Measurements from ENCODE around the gene HOMER2. TPM values are rescaled to one million over a fixed set of nuclear protein-coding genes. Genes with fewer than 3 reads are reported as not detected.
A peak's percentile ranks its signal among the peaks of the same experiment; 100 is the strongest.

Gene HOMER2
- total RNA-seq, 1 donor from 2014 or later: 12.2 TPM

GRCh38 chr15:82950746-82951370 lies 1.7 kb downstream of the HOMER2 start:
- Histone ChIP-seq H3K79me2 (ENCODE audit: insufficient read depth, low read length) (peaks cover 18% of the 10 kb centered on the region), H3K9me3 (ENCODE audit: insufficient read depth, low read depth, low read length) (no peaks in the 10 kb centered on the region), H3K27ac (ENCODE audit: low read depth, low read length) (no peak overlapping the region), H3K4me2 (ENCODE audit: low read length) (peak overlapping the region; percentile 88), H3K4me3 (ENCODE audit: insufficient read depth, low read depth, low read length) (no peak overlapping the region), H2AFZ (ENCODE audit: low read depth, low read length) (no peak overlapping the region), H4K20me1 (ENCODE audit: insufficient read depth, low read length) (no peaks in the 10 kb centered on the region), H3K4me1 (ENCODE audit: insufficient read depth, low read length) (no peaks in the 10 kb centered on the region), H3K27me3 (ENCODE audit: insufficient read depth, low read length) (no peaks in the 10 kb centered on the region), H3K9ac (ENCODE audit: low read length) (no peak overlapping the region), H3K36me3 (ENCODE audit: insufficient read depth, low read length) (no peaks in the 10 kb centered on the region)
- Mint-ChIP-seq H3K9me3 (ENCODE audit: unreplicated experiment) (no peaks in the 10 kb centered on the region), H3K36me3 (ENCODE audit: low read depth, unreplicated experiment) (no peaks in the 10 kb centered on the region), H3K27ac (ENCODE audit: unreplicated experiment) (no peak overlapping the region), H3K4me3 (ENCODE audit: unreplicated experiment) (no peak overlapping the region), H3K4me1 (ENCODE audit: low read depth, unreplicated experiment) (no peaks in the 10 kb centered on the region), H3K27me3 (ENCODE audit: low read depth, unreplicated experiment) (peaks cover 5% of the 10 kb centered on the region)
- DNase-seq (ENCODE audit: low read depth) (no peak), FAIRE-seq (no peak)
- TF ChIP-seq EZH2 (IDR thresholded peaks at IDR 0.05; ENCODE audit: insufficient read depth, low read length) (no peak), CTCF (IDR thresholded peaks at IDR 0.05; ENCODE audit: insufficient read depth, low read depth, low read length) (no peak)

- Histone ChIP-seq H3K27me3 (ENCODE audit: insufficient read depth, low read length) (no peaks in the 10 kb centered on the region), H4K20me1 (ENCODE audit: insufficient read depth, low read length) (no peaks in the 10 kb centered on the region), H3K4me3 (ENCODE audit: insufficient read depth, low read depth, low read length) (no peak overlapping the region), H3K79me2 (ENCODE audit: insufficient read depth, low read length) (peaks cover 18% of the 10 kb centered on the region), H3K27ac (ENCODE audit: low read depth, low read length) (no peak overlapping the region), H2AFZ (ENCODE audit: low read depth, low read length) (no peak overlapping the region), H3K4me2 (ENCODE audit: low read length) (no peak overlapping the region), H3K9ac (ENCODE audit: low read length) (no peak overlapping the region), H3K4me1 (ENCODE audit: insufficient read depth, low read length) (no peaks in the 10 kb centered on the region), H3K36me3 (ENCODE audit: insufficient read depth, low read length) (no peaks in the 10 kb centered on the region), H3K9me3 (ENCODE audit: insufficient read depth, low read depth, low read length) (no peaks in the 10 kb centered on the region)
- no peak for DNase-seq (ENCODE audit: low read depth)
- Mint-ChIP-seq H3K27me3 (ENCODE audit: low read depth, unreplicated experiment) (peaks cover 5% of the 10 kb centered on the region), H3K4me3 (ENCODE audit: unreplicated experiment) (no peak overlapping the region), H3K27ac (ENCODE audit: unreplicated experiment) (no peak overlapping the region), H3K9me3 (ENCODE audit: unreplicated experiment) (no peaks in the 10 kb centered on the region), H3K4me1 (ENCODE audit: low read depth, unreplicated experiment) (no peaks in the 10 kb centered on the region), H3K36me3 (ENCODE audit: low read depth, unreplicated experiment) (no peaks in the 10 kb centered on the region)
- no peak for TF ChIP-seq EZH2 (IDR thresholded peaks at IDR 0.05; ENCODE audit: insufficient read depth, low read length)
- TF ChIP-seq CTCF (IDR thresholded peaks at IDR 0.05; ENCODE audit: insufficient read depth, low read depth, low read length): no peak
- FAIRE-seq: no peak
Observed at GRCh38 chr15:82950295-82950694, 2.2 kb downstream of the HOMER2 start.

- no peaks in the 10 kb centered on the region for H3K36me3 Mint-ChIP-seq (ENCODE audit: low read depth, unreplicated experiment)
- Histone ChIP-seq H3K36me3 (ENCODE audit: insufficient read depth, low read length) (no peaks in the 10 kb centered on the region), H3K9me3 (ENCODE audit: insufficient read depth, low read depth, low read length) (no peaks in the 10 kb centered on the region), H3K27me3 (ENCODE audit: insufficient read depth, low read length) (no peaks in the 10 kb centered on the region), H3K27ac (ENCODE audit: low read depth, low read length) (no peak overlapping the region), H3K4me1 (ENCODE audit: insufficient read depth, low read length) (peaks cover 4% of the 10 kb centered on the region), H3K4me3 (ENCODE audit: insufficient read depth, low read depth, low read length) (no peak overlapping the region), H2AFZ (ENCODE audit: low read depth, low read length) (no peak overlapping the region), H4K20me1 (ENCODE audit: insufficient read depth, low read length) (no peaks in the 10 kb centered on the region), H3K4me2 (ENCODE audit: low read length) (no peak overlapping the region), H3K79me2 (ENCODE audit: insufficient read depth, low read length) (peaks cover 24% of the 10 kb centered on the region), H3K9ac (ENCODE audit: low read length) (no peak overlapping the region)
- peaks cover 5% of the 10 kb centered on the region for H3K27me3 Mint-ChIP-seq (ENCODE audit: low read depth, unreplicated experiment)
- H3K9me3 Mint-ChIP-seq (ENCODE audit: unreplicated experiment): peaks cover 2% of the 10 kb centered on the region
- H3K4me1 Mint-ChIP-seq (ENCODE audit: low read depth, unreplicated experiment): peaks cover 2% of the 10 kb centered on the region
- no peak overlapping the region for H3K4me3 Mint-ChIP-seq (ENCODE audit: unreplicated experiment)
- H3K27ac Mint-ChIP-seq (ENCODE audit: unreplicated experiment): no peak overlapping the region
- TF ChIP-seq CTCF (IDR thresholded peaks at IDR 0.05; ENCODE audit: insufficient read depth, low read depth, low read length) (no peak), EZH2 (IDR thresholded peaks at IDR 0.05; ENCODE audit: insufficient read depth, low read length) (no peak)
- FAIRE-seq (no peak), DNase-seq (ENCODE audit: low read depth) (no peak)
Observed at GRCh38 chr15:82946155-82946701, 6.3 kb downstream of the HOMER2 start.
